Stimulated activated CD4-positive, alpha-beta T cell treated with anti-CD3 and anti-CD28 coated beads, Interleukin-4, amount 100 ng/mL, for 24 hours (primary cell): ENCODE measurements around the gene RXFP3.

Experiments used
- DNase-seq: peaks from one replicate; pipeline ENCODE4 v3.0.0-alpha.2; 2020

The RXFP3 gene

DNA sequence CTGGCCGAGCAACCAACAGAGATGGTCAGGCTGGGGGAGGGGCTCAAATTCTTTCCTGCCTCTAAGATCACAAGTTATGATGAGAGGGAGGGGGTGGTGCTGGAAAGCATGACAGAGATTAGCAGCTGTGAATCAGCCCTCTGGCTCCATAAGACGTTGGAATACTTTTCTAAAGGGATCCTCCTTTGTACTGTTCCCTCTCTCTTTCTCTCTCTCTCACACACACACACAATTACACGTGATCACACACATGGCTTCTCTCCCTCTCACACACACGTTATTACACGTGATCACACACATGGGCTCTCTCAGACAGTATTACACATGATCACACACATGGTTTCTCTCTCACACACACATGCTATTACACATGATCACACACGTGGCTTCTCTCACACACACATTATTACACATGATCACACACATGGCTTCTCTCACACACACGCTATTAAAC, 48.5 kb downstream of the RXFP3 start, which contains the start of gene SLC45A2:
Gene SLC45A2 (minus strand): TSS at position 23 of the 454 bp plus-strand sequence. CDS start 110 bp downstream, outside the sequence.
- DNase-seq: no peak

DNA sequence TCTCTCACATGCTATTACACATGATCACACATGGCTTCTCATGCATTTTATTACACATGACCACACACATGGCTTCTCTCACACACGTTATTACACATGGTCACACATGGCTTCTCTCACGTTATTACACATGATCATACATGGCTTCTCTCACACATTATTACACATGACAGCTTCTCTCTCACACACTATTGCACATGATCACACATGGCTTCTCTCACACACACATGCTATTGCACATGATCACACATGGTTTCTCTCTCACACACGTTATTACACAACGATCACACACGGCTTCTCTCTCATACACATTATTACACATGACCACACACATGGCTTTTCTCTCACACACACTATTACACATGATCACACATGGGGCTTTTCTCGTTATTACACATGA, 49.3 kb downstream of the RXFP3 start:
- no peak for DNase-seq
